GM15510 (cell line): Measurements from ENCODE around the gene UBE2H.

Source experiments
- POLR2A ChIP-seq: IDR thresholded peaks from 3 replicates; pipeline ENCODE4 v1.6.1; 2011; ENCODE audit warnings: borderline replicate concordance; ENCODE audit not compliant: insufficient read length; ENCODE audit errors: extremely low read depth

The UBE2H gene

DNA sequence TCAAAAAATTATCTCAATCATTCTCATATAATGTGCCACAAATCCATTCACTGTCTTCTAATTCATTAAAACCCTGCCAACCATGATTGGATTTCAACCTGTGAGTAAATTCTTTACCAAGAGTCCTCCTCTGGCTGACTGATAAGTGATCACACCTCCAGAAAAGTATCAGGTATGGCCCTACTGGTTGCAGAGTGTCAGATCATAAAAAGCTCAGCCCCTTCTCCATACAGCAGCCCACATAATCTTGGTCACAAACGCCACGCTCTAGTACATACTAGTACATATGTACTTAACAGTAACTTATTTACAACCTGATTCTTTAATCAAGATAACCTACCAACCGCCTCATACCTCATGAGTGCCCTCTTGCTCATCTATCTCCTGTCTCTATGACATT, 26.1 kb downstream of the UBE2H start:
- no peak for TF ChIP-seq POLR2A

DNA sequence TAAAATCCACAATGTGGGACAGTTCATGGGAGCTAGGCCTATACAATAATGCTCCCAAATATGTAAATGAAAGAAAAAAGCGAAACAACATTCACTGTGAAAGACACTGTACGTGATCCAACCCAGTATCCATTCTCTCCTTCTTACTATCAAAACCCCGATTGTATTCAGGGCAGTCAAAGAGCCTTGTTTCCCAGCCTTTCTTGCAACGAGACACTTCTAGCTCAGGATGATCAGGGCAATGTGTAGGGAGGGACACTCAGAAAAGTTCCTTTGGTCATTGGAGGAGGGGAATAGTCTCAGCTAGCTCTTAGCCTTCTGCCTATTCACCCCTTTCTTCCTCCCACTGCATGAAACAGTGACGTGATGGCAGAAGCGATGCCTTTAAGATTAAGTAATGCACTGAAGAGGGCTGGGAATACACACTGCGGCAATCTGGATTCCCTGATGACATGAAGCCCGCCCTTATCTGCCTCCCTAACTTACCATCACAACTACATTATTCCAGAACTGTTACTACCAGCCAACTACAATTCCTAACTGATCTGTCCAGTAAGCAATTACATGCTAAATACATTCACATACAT, 27.3 kb downstream of the UBE2H start:
- TF ChIP-seq POLR2A, result no peak

DNA sequence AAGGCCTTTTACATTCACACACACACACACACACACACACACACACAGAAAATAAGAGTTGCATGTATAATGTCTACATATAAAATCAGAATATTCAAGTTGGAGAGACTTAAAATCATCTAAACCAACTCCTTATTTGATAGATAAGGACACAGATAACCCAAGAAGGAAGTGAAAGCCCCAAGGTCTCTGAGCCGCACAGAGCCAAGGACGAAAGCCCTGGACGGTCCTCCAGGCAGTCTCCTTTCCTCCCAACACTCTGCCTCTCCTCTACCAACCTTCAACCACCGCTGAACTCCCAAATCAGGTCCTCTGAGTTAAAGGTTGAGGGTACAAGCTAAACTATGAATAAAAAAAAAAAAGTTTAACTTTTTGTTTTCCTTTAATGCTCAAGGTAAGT, 28.2 kb downstream of the UBE2H start:
- no peak for TF ChIP-seq POLR2A

DNA sequence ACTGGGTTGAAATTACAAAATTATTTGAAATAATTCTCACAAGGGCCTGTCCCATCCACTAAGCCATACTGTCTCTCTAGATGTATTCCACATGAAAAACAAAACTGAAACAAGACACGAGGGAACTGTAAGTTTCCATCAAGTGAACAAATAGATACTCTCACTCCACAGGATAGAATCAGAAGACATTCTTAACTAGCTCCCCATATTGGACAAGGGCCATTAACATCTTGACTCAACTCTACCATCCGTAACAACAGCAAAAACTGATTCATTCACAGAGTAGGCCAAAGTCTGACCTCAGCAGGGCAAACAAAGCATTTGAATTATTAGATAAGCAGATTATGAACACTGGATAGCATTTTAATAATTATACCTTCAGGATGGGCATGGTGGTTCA, 29.1 kb downstream of the UBE2H start:
- no peak for TF ChIP-seq POLR2A

DNA sequence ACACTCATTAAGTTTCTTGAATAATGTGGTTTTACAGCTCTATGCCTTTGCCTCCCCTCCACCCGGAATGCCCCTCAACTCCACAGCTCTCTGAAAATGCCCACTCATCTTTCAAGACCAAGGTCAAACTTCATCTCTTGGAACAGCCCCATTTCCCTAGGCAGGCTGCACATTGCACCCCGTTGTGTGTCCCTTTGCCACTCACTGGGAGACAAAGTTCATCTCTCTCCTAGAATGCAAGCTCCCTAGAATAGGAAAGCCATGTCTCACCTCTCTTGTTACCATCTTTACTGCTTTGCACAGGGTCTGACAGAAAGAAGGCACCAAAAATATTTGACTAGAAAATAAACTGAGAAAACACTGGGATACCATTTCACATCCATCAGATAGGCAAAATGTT, 33.3 kb downstream of the UBE2H start:
- TF ChIP-seq POLR2A, result no peak

DNA sequence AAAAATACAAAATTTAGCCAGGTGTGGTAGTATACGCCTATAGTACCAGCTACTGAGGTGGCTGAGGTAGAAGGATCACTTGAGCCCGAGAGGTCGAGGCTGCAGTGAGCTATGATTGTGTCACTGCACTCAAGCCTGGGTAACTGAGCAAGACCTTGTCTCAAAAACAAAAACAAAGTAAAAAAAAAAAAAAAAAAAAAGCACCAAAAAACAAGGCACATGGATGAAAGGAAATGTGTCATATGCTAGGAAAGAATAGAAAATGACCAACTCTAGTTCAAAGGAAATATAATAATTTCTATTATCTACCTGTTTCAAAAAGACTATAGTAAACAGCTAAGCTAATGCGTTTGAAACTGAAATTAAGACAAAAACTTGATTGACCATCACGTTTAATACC, 33.8 kb downstream of the UBE2H start:
- no peak for TF ChIP-seq POLR2A

DNA sequence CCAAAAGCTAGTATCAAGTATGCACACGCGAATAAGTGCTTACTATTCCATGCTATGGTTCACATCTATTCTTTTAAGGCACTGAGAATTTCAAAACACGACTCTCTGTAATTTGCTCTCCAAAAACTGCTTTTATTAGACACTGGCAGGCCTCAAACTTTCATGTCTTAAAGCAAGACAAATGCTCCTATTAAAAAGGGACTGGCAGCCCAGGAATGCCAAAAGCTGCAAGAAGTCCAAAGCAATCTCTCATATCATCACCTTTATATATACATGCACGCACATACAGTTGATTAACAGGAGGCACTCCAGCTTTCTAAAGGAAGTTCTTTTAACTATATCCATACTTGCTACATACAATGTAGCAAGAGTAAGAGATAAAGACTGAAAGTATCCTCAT, 34.8 kb downstream of the UBE2H start:
- TF ChIP-seq POLR2A, result no peak

DNA sequence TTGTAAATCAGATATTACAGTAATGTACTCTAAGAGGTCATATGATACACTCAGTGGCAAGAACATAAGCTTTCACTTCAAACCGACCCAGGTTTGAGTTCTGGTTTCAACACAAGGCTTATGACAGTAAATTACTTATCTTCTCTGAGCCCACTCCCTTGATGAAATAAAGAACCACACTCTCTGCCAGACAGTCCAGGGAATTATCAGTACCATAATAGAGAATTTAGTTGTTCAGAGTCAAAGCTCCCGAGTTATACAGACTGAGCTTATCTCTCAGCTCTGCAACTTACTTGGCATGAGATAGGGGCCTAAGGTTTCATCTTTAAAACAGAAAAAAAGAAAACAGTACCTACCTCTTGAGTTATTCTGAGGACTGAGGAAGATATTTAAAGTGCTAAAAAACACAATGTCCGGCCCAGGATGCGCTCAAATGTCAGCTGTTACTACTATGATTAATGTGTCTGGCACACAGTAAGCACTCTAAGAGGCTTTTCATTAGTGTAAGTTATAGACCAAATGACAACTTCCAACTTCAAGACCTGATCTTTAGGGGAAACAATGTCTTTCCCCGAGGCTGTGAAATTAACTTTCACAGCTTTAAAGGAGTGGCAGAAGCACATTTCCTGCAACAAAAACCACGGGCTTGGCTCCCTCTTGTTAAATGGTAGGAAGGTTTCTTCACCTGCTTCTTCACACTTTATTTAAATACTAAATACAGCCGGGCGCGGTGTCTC, 38.1 kb downstream of the UBE2H start:
- no peak for TF ChIP-seq POLR2A

DNA sequence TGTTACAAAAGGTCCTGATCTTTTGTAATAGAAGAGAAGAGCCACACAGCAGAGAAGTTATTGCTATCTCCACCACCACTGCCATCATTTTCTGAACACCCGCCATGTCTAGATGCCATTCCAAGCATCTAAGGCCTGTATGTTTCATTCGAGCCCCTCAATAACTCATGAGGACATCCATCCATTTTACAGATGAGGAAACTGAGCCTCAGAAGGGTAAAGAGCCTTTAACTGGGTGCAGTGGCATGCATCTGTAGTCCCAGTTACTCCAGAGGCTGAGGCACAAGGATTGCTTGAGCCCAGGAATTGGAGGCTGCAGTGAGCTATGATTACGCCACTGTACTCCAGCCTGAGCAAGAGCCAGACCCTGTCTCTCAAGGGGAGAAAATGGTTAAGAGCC, 39.3 kb downstream of the UBE2H start:
- TF ChIP-seq POLR2A, result no peak

DNA sequence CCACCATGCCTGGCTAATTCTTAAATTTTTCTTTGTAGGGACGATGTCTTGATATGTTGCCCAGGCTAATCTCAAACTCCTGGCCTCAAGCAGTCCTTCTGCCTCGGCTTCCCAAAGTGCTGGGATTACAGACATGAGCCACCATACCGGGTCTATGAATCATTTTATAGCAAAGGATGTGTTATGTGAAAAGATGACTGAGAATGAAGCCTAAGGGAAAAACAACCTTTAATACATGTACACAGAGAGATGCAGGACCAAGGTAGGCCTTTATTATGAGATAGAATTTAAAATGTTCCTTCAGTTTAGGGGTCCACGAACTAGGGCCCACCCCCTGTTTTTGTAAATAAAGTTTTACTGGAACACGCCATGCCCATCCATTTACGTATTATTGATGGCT, 41.0 kb downstream of the UBE2H start:
- TF ChIP-seq POLR2A, result no peak

DNA sequence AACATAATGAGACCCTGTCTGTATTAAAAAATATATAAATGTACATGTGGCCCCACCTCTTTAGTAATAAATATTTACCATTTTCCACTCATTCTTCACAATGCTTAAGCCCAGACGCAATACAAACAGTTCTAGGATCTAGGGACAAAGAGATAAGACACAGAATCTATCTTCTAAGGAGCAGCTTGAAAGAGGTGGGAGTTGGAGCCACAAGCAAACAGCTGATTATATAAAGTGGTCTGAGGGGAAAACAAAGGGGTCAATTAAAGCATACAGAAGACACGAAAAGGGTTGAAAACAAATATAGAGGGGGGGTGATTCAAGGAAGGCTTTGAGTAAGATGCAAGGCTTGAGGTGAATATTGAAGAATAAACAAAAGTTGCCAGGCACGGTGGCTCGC, 43.1 kb downstream of the UBE2H start:
- no peak for TF ChIP-seq POLR2A

DNA sequence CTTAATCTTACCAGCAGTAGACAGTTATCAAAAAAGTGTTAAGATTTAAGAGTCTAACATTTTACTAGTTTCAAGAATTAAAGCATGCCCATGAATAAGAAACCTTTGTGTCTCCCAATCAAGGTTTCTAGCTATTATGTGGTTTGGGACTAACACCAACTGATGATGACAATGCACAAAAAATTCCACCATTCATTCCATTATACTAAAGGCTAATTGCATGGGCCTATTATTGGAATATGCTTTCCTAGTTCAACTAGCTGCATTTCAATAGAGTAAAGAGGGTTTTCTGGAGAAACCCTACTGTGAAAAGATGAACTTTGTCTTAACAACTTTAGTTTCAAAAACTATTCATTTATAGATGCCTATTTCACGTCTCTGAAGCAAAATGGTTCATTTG, 44.6 kb downstream of the UBE2H start:
- TF ChIP-seq POLR2A, result no peak

DNA sequence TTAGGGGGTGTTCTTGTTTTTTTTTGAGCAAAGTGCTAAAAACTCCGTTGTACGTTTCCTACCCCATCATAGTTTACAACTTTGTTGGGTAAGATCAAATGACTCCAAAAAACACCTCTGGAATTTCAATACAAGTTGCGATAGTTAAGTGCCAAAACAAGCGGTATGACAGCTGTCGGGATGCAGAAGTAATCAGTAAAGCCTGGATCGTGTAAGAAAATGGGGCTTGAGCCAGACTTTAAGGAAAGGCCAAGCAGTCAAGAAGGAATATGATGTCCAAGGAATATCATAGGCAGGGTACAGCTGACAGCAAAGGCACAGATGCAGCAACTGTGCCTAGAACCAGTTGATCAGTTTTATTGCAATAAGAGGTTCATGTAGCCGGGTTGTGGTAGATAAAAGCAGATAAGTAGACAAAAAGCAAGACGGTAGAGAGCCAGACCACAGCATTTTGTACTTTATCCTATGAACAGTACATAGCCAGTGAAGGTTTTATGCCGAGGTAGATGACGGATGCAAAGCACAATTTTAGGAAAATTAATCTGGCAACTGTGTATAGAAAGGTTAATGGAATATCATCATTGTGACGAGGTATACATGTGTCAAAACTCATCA, 45.5 kb downstream of the UBE2H start:
- no peak for TF ChIP-seq POLR2A

DNA sequence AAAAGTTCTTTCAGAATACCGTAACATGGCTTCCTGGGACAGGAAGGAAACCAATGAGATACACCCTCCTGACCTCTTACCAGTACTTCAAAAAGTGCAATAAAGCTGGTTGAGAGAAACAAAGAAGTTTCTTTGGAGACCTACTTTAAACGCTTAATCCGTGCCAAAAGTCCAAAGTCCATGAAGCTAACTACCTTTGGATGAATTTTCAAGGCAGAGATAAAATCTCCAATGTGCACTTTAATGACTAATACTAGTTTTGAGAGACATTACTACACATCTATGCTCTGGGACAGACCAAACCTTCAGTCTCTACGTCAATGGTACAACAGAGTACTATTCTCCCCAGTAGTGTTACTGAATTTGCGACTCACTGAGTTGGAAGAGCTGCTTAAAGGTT, 46.1 kb downstream of the UBE2H start:
- TF ChIP-seq POLR2A, result no peak

DNA sequence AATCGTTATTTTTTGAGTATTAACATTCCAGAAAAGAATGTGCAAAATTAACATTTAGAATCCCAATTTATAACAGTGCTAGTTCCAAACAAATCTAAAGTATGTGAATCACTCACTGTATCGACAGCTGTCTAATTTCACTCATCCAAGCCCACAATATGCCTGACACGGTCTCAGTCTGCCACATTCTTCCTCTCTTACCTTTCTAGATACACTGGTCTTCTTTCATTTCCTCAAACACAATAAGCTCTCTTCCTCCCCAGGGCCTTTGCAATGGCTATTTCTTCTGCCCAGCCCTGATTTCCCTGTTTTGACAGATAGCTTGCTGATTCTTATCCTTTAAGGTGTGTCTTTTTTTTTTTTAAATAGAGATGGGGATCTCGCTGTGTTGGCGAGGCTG, 48.8 kb downstream of the UBE2H start:
- no peak for TF ChIP-seq POLR2A

DNA sequence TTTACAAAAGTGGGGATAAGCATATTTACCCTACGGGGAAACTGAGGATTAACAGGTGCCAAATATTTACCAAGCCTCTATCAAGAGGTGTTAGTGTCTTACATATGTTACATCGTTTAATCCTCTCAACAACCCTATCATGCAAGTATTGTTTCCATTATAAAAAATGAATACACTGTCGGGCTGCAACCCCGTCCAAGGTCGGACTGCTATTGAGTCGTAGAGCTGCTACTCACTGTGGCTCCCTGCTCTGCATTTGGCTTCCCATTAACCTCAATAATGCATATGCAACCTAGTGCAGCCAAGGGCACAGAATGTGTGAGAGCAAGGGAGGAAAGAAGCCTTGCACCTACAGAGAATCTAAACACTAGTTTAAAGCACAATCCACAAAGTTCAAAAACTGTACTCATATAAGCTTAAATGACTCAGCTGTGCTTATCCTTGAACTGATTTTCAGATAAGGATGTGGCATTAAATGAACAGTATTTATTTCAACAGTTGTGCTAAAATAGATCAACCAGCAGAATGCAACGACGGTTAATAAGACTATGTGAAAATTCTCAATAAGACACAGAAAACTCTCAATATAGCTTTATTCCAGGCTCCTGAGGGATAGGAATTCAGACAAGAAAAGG, 49.9 kb downstream of the UBE2H start:
- TF ChIP-seq POLR2A, result no peak

DNA sequence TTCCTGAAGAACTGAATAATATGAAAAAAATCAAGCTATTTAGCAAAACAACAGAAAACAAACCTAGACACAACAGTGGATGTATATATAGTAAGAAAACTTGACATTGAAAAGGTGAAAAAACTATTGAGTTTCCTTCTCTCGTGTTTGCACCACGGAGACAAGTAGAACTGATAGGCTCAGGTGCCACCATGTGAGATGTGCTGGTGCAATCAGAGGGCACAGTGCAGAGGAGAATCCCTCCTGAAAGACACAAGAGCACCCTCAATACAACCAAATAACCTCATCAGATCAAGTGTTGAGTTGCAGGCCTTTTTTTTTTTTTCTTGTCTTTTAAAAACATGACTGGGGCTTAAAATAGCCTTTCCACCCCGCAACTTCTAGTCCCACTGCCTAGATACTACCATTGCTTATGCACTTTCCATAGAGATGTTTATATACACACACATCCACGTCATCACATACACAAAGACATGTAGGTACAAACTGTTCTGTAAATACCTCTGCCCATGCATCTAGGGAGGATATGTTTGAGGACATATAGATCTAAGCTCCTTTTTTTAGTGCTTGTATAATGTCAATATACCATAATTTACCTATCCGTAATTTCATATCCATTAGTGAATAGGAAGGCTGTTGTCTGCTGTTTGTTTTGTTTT, 54.1 kb downstream of the UBE2H start:
- TF ChIP-seq POLR2A, result no peak
